IMR-90 (cell line): Measurements from ENCODE around the gene ZNF831. TPM values are rescaled to one million over a fixed set of nuclear protein-coding genes. Genes with fewer than 3 reads are reported as not detected.

ENCODE experiments used
- ATAC-seq: fragments of 200-7000 bp; cut with Tn5 transposase; 2 replicates; pipeline ENCODE4 v1.9.1; 2020; ENCODE audit warnings: low read depth, mild to moderate bottlenecking, moderate library complexity
- BruUV-seq: library from RNA; stranded (reverse); fragments of 400-500 nt; replicated peaks from 2 replicates; lab custom pipeline; 2021; lab: Mats Ljungman, UMichigan
- CTCF ChIA-PET: fragments of 300-600 bp; formaldehyde crosslinking; extraction: SDS; loops from one replicate; lab custom pipeline; 2021; ENCODE audit warnings: antibody characterized with exemption; lab: Yijun Ruan, JAX
- POLR2A ChIA-PET: fragments of 300-600 bp; sonication (Branson Sonifier 250); formaldehyde crosslinking; loops from one replicate; lab custom pipeline; 2022; ENCODE audit warnings: antibody characterized with exemption; ENCODE audit not compliant: unreplicated experiment; lab: Charles Lee
- DNase-seq: peaks from one replicate; pipeline ENCODE4 v3.0.0; 2013
- H2AFZ ChIP-seq: replicated peaks from 2 replicates; pipeline ENCODE3; 2013; ENCODE audit warnings: low read length, mild to moderate bottlenecking; ENCODE audit not compliant: poor library complexity
- H2AK5ac ChIP-seq: 2 replicates; pipeline ENCODE4 v1.6.1; 2013; ENCODE audit warnings: low read depth, low read length, inconsistent platforms
- H2AK9ac ChIP-seq: replicated peaks from 2 replicates; pipeline ENCODE3; 2013; ENCODE audit warnings: mild to moderate bottlenecking, low read depth, low read length, moderate library complexity; ENCODE audit not compliant: poor library complexity
- H2BK120ac ChIP-seq: 2 replicates; pipeline ENCODE4 v1.6.1; 2013; ENCODE audit warnings: low read depth, low read length, inconsistent platforms
- H2BK15ac ChIP-seq: 3 replicates; pipeline ENCODE4 v1.6.1; 2013; ENCODE audit warnings: low read depth, low read length, inconsistent platforms
- H2BK20ac ChIP-seq: 2 replicates; pipeline ENCODE4 v1.6.1; 2013; ENCODE audit warnings: low read depth, mild to moderate bottlenecking, inconsistent platforms, low read length, moderate library complexity
- H2BK5ac ChIP-seq: 2 replicates; pipeline ENCODE4 v1.6.1; 2013; ENCODE audit warnings: mild to moderate bottlenecking, low read depth, low read length, inconsistent platforms; ENCODE audit not compliant: poor library complexity, severe bottlenecking
- H3K14ac ChIP-seq: replicated peaks from 2 replicates; pipeline ENCODE4 v1.6.1; 2013; ENCODE audit warnings: low read depth, low read length, inconsistent platforms
- H3K18ac ChIP-seq: 2 replicates; pipeline ENCODE4 v1.6.1; 2013; ENCODE audit warnings: low read depth, low read length, control low read depth
- H3K23ac ChIP-seq: 2 replicates; pipeline ENCODE4 v1.6.1; 2013; ENCODE audit warnings: low read depth, low read length, inconsistent platforms
- H3K27ac ChIP-seq: 2 replicates; pipeline ENCODE4 v1.5.1; 2013; ENCODE audit warnings: mild to moderate bottlenecking, control low read depth, low read length; ENCODE audit not compliant: insufficient read depth
- H3K27me3 ChIP-seq: 2 replicates; pipeline ENCODE4 v1.6.1; 2013; ENCODE audit warnings: low read length; ENCODE audit not compliant: control insufficient read depth, insufficient read depth
- H3K36me3 ChIP-seq: 2 replicates; pipeline ENCODE4 v1.6.1; 2013; ENCODE audit warnings: low read length, mixed read lengths; ENCODE audit not compliant: control insufficient read depth, insufficient read depth
- H3K4ac ChIP-seq: 2 replicates; pipeline ENCODE4 v1.6.1; 2013; ENCODE audit warnings: low read depth, low read length, inconsistent platforms
- H3K4me1 ChIP-seq: 2 replicates; pipeline ENCODE4 v1.6.1; 2013; ENCODE audit warnings: low read length, mixed read lengths; ENCODE audit not compliant: control insufficient read depth, insufficient read depth
- H3K4me2 ChIP-seq: 2 replicates; pipeline ENCODE4 v1.6.1; 2013; ENCODE audit warnings: low read depth, mild to moderate bottlenecking, control low read depth, low read length, moderate library complexity
- H3K4me3 ChIP-seq: 2 replicates; pipeline ENCODE4 v1.5.1; 2013; ENCODE audit warnings: low read depth, mild to moderate bottlenecking, control low read depth, low read length, moderate library complexity; ENCODE audit not compliant: insufficient read depth
- H3K56ac ChIP-seq: 2 replicates; pipeline ENCODE4 v1.6.1; 2013; ENCODE audit warnings: low read length, inconsistent platforms; ENCODE audit not compliant: insufficient read depth; ENCODE audit errors: extremely low read depth
- H3K79me1 ChIP-seq, 2 experiments: 2 replicates each; pipeline ENCODE4 v1.6.1; 2013; ENCODE audit warnings: low read length in 2 of 2, inconsistent platforms in 1 of 2, low read depth in 1 of 2
- H3K9ac ChIP-seq: 2 replicates; pipeline ENCODE4 v1.6.1; 2013; ENCODE audit warnings: low read depth, low read length, control low read depth
- H3K9me1 ChIP-seq: 2 replicates; pipeline ENCODE4 v1.6.1; 2013; ENCODE audit warnings: low read length, inconsistent platforms; ENCODE audit not compliant: insufficient read depth
- H3K9me3 ChIP-seq: 2 replicates; pipeline ENCODE4 v1.6.1; 2013; ENCODE audit warnings: low read length; ENCODE audit not compliant: control insufficient read depth, insufficient read depth
- H4K20me1 ChIP-seq: 2 replicates; pipeline ENCODE4 v1.6.1; 2013; ENCODE audit warnings: low read length, inconsistent platforms; ENCODE audit not compliant: insufficient read depth
- H4K5ac ChIP-seq: 2 replicates; pipeline ENCODE4 v1.6.1; 2013; ENCODE audit warnings: mild to moderate bottlenecking, low read depth, low read length, control low read depth
- H4K8ac ChIP-seq, 2 experiments: 2 replicates each; pipeline ENCODE4 v1.6.1; 2013; ENCODE audit warnings: low read depth in 2 of 2, low read length in 2 of 2, control low read depth in 1 of 2, inconsistent platforms in 1 of 2
- H4K91ac ChIP-seq: 2 replicates; pipeline ENCODE4 v1.6.1; 2013; ENCODE audit warnings: low read depth, low read length, inconsistent platforms; ENCODE audit not compliant: insufficient read depth
- BHLHE40 ChIP-seq: fragments of 150-350 bp; IDR thresholded peaks from 2 replicates; pipeline ENCODE4 v1.6.1; 2016; ENCODE audit warnings: mild to moderate bottlenecking, low read depth, low read length
- CEBPB ChIP-seq: IDR thresholded peaks from 2 replicates; pipeline ENCODE4 v1.6.1; 2012; ENCODE audit warnings: low read depth, low read length, improper control_type of control experiment
- CHD1 ChIP-seq: IDR thresholded peaks from 2 replicates; pipeline ENCODE4 v1.6.1; 2012; ENCODE audit warnings: low read depth, low read length, improper control_type of control experiment
- FOS ChIP-seq: fragments of 150-350 bp; IDR thresholded peaks from 2 replicates; pipeline ENCODE4 v1.6.1; 2016; ENCODE audit warnings: low read depth, low read length
- MAFK ChIP-seq: IDR thresholded peaks from 2 replicates; pipeline ENCODE4 v1.6.1; 2012; ENCODE audit warnings: low read depth, low read length, improper control_type of control experiment
- MAZ ChIP-seq: IDR thresholded peaks from 2 replicates; pipeline ENCODE4 v1.6.1; 2012; ENCODE audit warnings: low read depth, mild to moderate bottlenecking, low read length, improper control_type of control experiment, moderate library complexity, borderline replicate concordance
- MXI1 ChIP-seq: IDR thresholded peaks from 2 replicates; pipeline ENCODE4 v1.6.1; 2012; ENCODE audit warnings: low read depth, mild to moderate bottlenecking, low read length, moderate library complexity, borderline replicate concordance
- RCOR1 ChIP-seq: IDR thresholded peaks from 2 replicates; pipeline ENCODE4 v1.6.1; 2012; ENCODE audit warnings: mild to moderate bottlenecking, low read length, improper control_type of control experiment; ENCODE audit not compliant: insufficient replicate concordance
- SMC3 ChIP-seq: fragments of 150-350 bp; IDR thresholded peaks from 2 replicates; pipeline ENCODE4 v1.6.1; 2016; ENCODE audit warnings: low read depth, mild to moderate bottlenecking, antibody characterized with exemption, low read length, moderate library complexity
- USF2 ChIP-seq: fragments of 150-350 bp; IDR thresholded peaks from 2 replicates; pipeline ENCODE4 v1.6.1; 2017; ENCODE audit warnings: mild to moderate bottlenecking, antibody characterized with exemption, low read length, low read depth
- WGBS, 2 experiments: methylation state at CpG; one replicate each; pipeline versions ENCODE4 v1.1.5 to v1.1.7; 2013; ENCODE audit warnings: missing lambda C conversion rate in 2 of 2; ENCODE audit not compliant: insufficient read length in 1 of 2; ENCODE audit errors: extremely low coverage in 2 of 2; 5-methylcytosine and 5-hydroxymethylcytosine counted together
- dilution Hi-C: fragments of 300-500 bp; cut with HindIII; formaldehyde crosslinking; loops from one replicate; pipeline ENCODE4 v1.14.3; 2018; ENCODE audit warnings: low sequenced_read_pairs; ENCODE audit not compliant: unreplicated experiment
- in situ Hi-C: fragments of 300-500 bp; cut with MboI; formaldehyde crosslinking; loops from 3 replicates; pipeline ENCODE4 v1.14.3; 2019; ENCODE audit warnings: low sequenced_read_pairs, inconsistent platforms, mixed read lengths
- intact Hi-C: fragments of 100-400 bp; cut with micrococcal nuclease; formaldehyde crosslinking; loops from 2 replicates; pipeline ENCODE4 v1.10.0; 2022
- polyA plus RNA-seq, 3 experiments: library from polyadenylated mRNA; depleted of rRNA; stranded (reverse); fragments of >200 nt; gene quantifications; 2 replicates each; pipeline ENCODE4 v1.2.3, GENCODE V29; 2012; ENCODE audit warnings: low replicate concordance in 1 of 3
- total RNA-seq: library from RNA; depleted of rRNA; stranded (reverse); fragments of >200 nt; gene quantifications from 2 replicates; pipeline ENCODE4 v1.2.3, GENCODE V29; 2012

The ZNF831 gene
- total and polyA plus RNA-seq, 2 of the 4 experiments (the other 2 are of a cell fraction), result not detected

GRCh38 chr20:59178983-59179595 lies 15.5 kb downstream of the ZNF831 start:
- H3K27me3 ChIP-seq, result no peaks in the 10 kb centered on the region
- no TSS peak for BruUV-seq

More at GRCh38 chr20:59178983-59179595, 15.5 kb downstream of the ZNF831 start:
- ATAC-seq, result no peak
- H3K36me3 ChIP-seq, result no peaks in the 10 kb centered on the region
- no peaks in the 10 kb centered on the region for H3K4me1 ChIP-seq
- dilution Hi-C loops, result no loop called here
- ChIA-PET POLR2A (no interaction called here), CTCF (no interaction called here)
- H2BK120ac ChIP-seq, result no peak overlapping the region
- H2AK5ac ChIP-seq, result no peak overlapping the region
- no peak for DNase-seq
- TF ChIP-seq MAZ (no peak), CHD1 (no peak), USF2 (no peak), MXI1 (no peak), MAFK (no peak), RCOR1 (no peak), SMC3 (no peak), FOS (no peak), CEBPB (no peak), BHLHE40 (no peak)
- H3K9me1 ChIP-seq, result no peaks in the 10 kb centered on the region
- H3K4me3 ChIP-seq, result no peak overlapping the region
- H3K9ac ChIP-seq, result no peak overlapping the region
- no peak overlapping the region for H2BK20ac ChIP-seq
- no peak overlapping the region for H3K27ac ChIP-seq
- H2AFZ ChIP-seq, result no peak overlapping the region
- no peaks in the 10 kb centered on the region for H3K79me1 ChIP-seq
- intact Hi-C loops, result no loop called here
- no peak overlapping the region for H3K4me2 ChIP-seq
- H3K9me3 ChIP-seq, result no peaks in the 10 kb centered on the region
- in situ Hi-C loops, result no loop called here
- H2BK15ac ChIP-seq, result no peak overlapping the region
- H4K8ac ChIP-seq, result no peak overlapping the region
- H3K23ac ChIP-seq, result no peak overlapping the region
- no peak overlapping the region for H3K4ac ChIP-seq
- WGBS, 2 experiments, result 60% methylated on average over 1 of the region's 10 CpGs; no CpG with 5 or more reads in 1 of the 2 experiments
- H3K56ac ChIP-seq, result no peak overlapping the region
- no peak overlapping the region for H2AK9ac ChIP-seq
- H4K20me1 ChIP-seq, result no peaks in the 10 kb centered on the region
- H4K91ac ChIP-seq, result no peak overlapping the region
- H3K14ac ChIP-seq, result no peak overlapping the region
- H2BK5ac ChIP-seq, result no peak overlapping the region
- no peak overlapping the region for H3K18ac ChIP-seq
- no peak overlapping the region for H4K5ac ChIP-seq
